22Rv1 (cell line): ENCODE measurements around the gene ITGB3.

ENCODE experiments used
- ZFX ChIP-seq: fragments of 450-650 bp; IDR thresholded peaks from 2 replicates; pipeline ENCODE4 v1.6.1; 2017; ENCODE audit warnings: antibody characterized with exemption, borderline replicate concordance
- TF ChIP-seq, protein P1 (sequence below): fragments of 450-650 bp; IDR thresholded peaks from 2 replicates; pipeline ENCODE4 v1.5.1; 2017; ENCODE audit warnings: mild to moderate bottlenecking

- TF ChIP-seq, protein P1, sequence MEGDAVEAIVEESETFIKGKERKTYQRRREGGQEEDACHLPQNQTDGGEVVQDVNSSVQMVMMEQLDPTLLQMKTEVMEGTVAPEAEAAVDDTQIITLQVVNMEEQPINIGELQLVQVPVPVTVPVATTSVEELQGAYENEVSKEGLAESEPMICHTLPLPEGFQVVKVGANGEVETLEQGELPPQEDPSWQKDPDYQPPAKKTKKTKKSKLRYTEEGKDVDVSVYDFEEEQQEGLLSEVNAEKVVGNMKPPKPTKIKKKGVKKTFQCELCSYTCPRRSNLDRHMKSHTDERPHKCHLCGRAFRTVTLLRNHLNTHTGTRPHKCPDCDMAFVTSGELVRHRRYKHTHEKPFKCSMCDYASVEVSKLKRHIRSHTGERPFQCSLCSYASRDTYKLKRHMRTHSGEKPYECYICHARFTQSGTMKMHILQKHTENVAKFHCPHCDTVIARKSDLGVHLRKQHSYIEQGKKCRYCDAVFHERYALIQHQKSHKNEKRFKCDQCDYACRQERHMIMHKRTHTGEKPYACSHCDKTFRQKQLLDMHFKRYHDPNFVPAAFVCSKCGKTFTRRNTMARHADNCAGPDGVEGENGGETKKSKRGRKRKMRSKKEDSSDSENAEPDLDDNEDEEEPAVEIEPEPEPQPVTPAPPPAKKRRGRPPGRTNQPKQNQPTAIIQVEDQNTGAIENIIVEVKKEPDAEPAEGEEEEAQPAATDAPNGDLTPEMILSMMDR = no peak
- TF ChIP-seq ZFX = no peak
These were observed 22.3 kb upstream of the ITGB3 start for GRCh38 chr17:47231334-47231733.
